Vagina (tissue), 2 donors: Measurements from ENCODE around the gene CRYGB. TPM values are rescaled to one million over a fixed set of nuclear protein-coding genes. Genes with fewer than 3 reads are reported as not detected.

Experiments
- DNase-seq, 2 donors: peaks; one replicate each; pipeline ENCODE4 v3.0.0-alpha.2; 2017; ENCODE audit errors: extremely low spot score in 2 of 2
- H3K27ac ChIP-seq: fragments of 200-600 bp; sonication (generic); one replicate; pipeline ENCODE4 v1.5.1; 2019
- H3K27me3 ChIP-seq: fragments of 200-600 bp; sonication (generic); one replicate; pipeline ENCODE4 v1.5.1; 2019
- H3K36me3 ChIP-seq, 2 donors: fragments of 200-600 bp; sonication (generic); one replicate each; pipeline ENCODE4 v1.5.1; 2017 to 2019
- H3K4me1 ChIP-seq: fragments of 200-600 bp; sonication (generic); one replicate; pipeline ENCODE4 v1.5.1; 2019
- H3K4me3 ChIP-seq, 2 donors: fragments of 200-600 bp; sonication (generic); 1 replicate in 1 of 2; 2 replicates in 1 of 2; pipeline ENCODE4 v1.5.1; 2016 to 2019
- H3K9me3 ChIP-seq: fragments of 200-600 bp; sonication (generic); one replicate; pipeline ENCODE4 v1.5.1; 2019
- POLR2A ChIP-seq, 2 donors: fragments of 450-650 bp; IDR thresholded peaks; one replicate each; pipeline ENCODE4 v1.6.1; 2017; ENCODE audit warnings: antibody characterized with exemption in 2 of 2, mild to moderate bottlenecking in 2 of 2, moderate library complexity in 2 of 2
- POLR2AphosphoS5 ChIP-seq, 2 donors: sonication (generic); formaldehyde crosslinking; IDR thresholded peaks; one replicate each; pipeline ENCODE4 v1.9.0; 2017; ENCODE audit warnings: antibody characterized with exemption in 2 of 2, mild to moderate bottlenecking in 2 of 2, low read depth in 1 of 2; ENCODE audit not compliant: insufficient read depth in 1 of 2
- intact Hi-C: fragments of 100-400 bp; cut with DNase I; formaldehyde crosslinking; loops from one replicate; pipeline ENCODE4 v1.15.1; 2023
- total RNA-seq: library from RNA; depleted of rRNA; stranded (reverse); fragments of >200 nt; gene quantifications from one replicate; pipeline ENCODE4 v1.2.3, GENCODE V29; 2016
- TF ChIP-seq, protein P1 (sequence below), 3 experiments: fragments of 450-650 bp in 2 of 3; fragments of 200-600 bp in 1 of 3; sonication (generic) in 1 of 3; IDR thresholded peaks; one replicate each; pipeline ENCODE4 v1.5.1; 2017 to 2019; ENCODE audit warnings: antibody characterized with exemption in 3 of 3, mild to moderate bottlenecking in 2 of 3, moderate library complexity in 2 of 3

Gene CRYGB
- total RNA-seq, 1 donor from 2014 or later, result not detected

DNA sequence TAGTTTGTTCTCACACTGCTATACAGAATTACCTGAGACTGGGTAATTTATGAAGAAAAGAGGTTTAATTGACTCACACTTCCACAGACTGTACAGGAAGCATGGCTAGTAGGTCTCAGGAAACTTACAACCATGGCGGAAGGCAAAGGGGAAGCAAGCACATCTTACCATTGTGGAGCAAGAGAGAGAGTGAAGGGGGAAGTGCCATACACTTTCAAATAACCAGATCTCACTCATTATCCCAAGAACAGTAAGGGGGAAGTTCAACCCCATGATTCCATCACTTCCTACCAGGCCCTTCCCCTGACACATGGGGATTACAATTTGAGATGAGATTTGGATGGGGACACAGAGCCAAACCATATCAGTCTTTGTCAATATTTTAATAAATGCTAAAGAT is 5.0 kb upstream of the CRYGB start:
- TF ChIP-seq POLR2A (IDR thresholded peaks at IDR 0.05) (no peak), POLR2AphosphoS5 (IDR thresholded peaks at IDR 0.05; ENCODE audit: insufficient read depth in 1 of 2, low read depth in 1 of 2) (no peak)
- TF ChIP-seq, protein P1, sequence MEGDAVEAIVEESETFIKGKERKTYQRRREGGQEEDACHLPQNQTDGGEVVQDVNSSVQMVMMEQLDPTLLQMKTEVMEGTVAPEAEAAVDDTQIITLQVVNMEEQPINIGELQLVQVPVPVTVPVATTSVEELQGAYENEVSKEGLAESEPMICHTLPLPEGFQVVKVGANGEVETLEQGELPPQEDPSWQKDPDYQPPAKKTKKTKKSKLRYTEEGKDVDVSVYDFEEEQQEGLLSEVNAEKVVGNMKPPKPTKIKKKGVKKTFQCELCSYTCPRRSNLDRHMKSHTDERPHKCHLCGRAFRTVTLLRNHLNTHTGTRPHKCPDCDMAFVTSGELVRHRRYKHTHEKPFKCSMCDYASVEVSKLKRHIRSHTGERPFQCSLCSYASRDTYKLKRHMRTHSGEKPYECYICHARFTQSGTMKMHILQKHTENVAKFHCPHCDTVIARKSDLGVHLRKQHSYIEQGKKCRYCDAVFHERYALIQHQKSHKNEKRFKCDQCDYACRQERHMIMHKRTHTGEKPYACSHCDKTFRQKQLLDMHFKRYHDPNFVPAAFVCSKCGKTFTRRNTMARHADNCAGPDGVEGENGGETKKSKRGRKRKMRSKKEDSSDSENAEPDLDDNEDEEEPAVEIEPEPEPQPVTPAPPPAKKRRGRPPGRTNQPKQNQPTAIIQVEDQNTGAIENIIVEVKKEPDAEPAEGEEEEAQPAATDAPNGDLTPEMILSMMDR (IDR thresholded peaks at IDR 0.05), result no peak
- H3K36me3 ChIP-seq, result no peaks in the 10 kb centered on the region
- no peak overlapping the region for H3K27ac ChIP-seq
- H3K4me3 ChIP-seq, result no peak overlapping the region
- H3K9me3 ChIP-seq, result no peaks in the 10 kb centered on the region
- DNase-seq, result no peak
- no peaks in the 10 kb centered on the region for H3K4me1 ChIP-seq
- no peaks in the 10 kb centered on the region for H3K27me3 ChIP-seq
- intact Hi-C loops, result no loop called here

DNA sequence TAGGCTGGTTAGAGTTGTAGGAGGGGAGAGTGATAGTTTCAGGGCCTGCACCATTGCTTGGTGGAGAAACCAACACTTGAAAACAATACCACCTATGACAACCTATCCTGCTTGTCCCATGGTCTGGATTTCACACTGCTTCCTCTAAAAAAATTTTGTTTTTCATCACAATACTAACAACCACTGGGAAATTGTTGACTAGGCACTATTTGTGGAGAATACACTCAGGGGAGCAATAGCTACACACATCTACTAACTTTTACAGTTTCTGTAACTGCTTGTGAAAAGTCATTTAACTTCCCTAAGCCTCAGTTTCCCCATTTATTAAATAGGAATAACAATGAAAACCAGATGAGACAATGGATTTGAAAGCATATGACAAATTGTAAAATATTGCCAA is 4.1 kb upstream of the CRYGB start:
- no peak overlapping the region for H3K4me3 ChIP-seq
- H3K9me3 ChIP-seq, result no peaks in the 10 kb centered on the region
- intact Hi-C loops, result no loop called here
- TF ChIP-seq POLR2AphosphoS5 (IDR thresholded peaks at IDR 0.05; ENCODE audit: insufficient read depth in 1 of 2, low read depth in 1 of 2) (no peak), POLR2A (IDR thresholded peaks at IDR 0.05) (no peak)
- TF ChIP-seq, protein P1 (IDR thresholded peaks at IDR 0.05), result no peak
- no peaks in the 10 kb centered on the region for H3K4me1 ChIP-seq
- no peak for DNase-seq
- no peaks in the 10 kb centered on the region for H3K36me3 ChIP-seq
- H3K27me3 ChIP-seq, result no peaks in the 10 kb centered on the region
- H3K27ac ChIP-seq, result no peak overlapping the region

DNA sequence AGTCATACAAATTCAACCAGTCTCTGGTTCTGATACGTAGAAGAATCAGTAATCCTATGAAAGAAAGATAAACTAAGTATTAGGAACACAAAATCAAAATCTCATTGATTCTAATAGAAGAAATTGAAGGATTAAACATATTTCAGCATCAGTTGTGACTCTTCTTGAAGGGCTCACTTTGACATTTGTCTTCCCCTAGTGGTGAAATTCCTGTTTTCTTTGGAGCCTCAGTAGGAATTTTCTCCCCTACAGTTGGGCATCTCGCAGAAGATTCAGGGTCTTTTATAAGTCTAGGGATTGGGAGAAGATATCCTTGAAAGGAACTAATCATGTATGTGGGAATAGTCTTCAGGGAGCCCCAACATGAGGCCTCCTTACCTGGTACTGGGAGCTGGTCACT is 2.8 kb upstream of the CRYGB start:
- Histone ChIP-seq H3K9me3 (no peaks in the 10 kb centered on the region), H3K4me1 (no peaks in the 10 kb centered on the region), H3K27ac (no peak overlapping the region), H3K27me3 (no peaks in the 10 kb centered on the region), H3K36me3 (no peaks in the 10 kb centered on the region), H3K4me3 (no peak overlapping the region)
- TF ChIP-seq POLR2A (IDR thresholded peaks at IDR 0.05), result no peak
- TF ChIP-seq, protein P1 (IDR thresholded peaks at IDR 0.05), result no peak
- TF ChIP-seq POLR2AphosphoS5 (IDR thresholded peaks at IDR 0.05; ENCODE audit: insufficient read depth in 1 of 2, low read depth in 1 of 2), result no peak
- intact Hi-C loops, result no loop called here
- no peak for DNase-seq

DNA sequence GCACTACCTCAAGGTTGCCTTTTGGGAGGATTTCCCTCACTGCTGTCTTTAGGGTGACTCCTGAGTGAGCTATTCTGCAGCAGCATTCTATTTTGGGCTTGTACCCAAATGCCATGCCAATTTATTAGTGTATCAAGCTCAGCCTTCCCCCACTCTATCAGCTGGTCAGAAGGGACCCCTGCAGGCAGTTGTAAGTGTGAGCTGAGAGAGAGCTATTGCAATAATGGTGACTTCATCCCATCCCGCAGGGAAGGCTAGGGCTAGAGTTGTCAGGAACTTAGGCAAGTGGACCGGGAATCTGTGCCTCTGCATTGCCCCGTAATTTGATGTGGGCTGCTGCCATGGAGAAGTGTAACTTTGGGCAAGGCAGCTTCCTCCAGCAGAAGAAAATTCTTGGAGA is 1.8 kb upstream of the CRYGB start:
- H3K9me3 ChIP-seq, result no peaks in the 10 kb centered on the region
- H3K4me3 ChIP-seq, result no peak overlapping the region
- TF ChIP-seq POLR2A (IDR thresholded peaks at IDR 0.05) (no peak), POLR2AphosphoS5 (IDR thresholded peaks at IDR 0.05; ENCODE audit: insufficient read depth in 1 of 2, low read depth in 1 of 2) (no peak)
- TF ChIP-seq, protein P1 (IDR thresholded peaks at IDR 0.05), result no peak
- H3K27me3 ChIP-seq, result no peaks in the 10 kb centered on the region
- H3K36me3 ChIP-seq, result no peaks in the 10 kb centered on the region
- no peaks in the 10 kb centered on the region for H3K4me1 ChIP-seq
- intact Hi-C loops, result no loop called here
- no peak overlapping the region for H3K27ac ChIP-seq
- no peak for DNase-seq

DNA sequence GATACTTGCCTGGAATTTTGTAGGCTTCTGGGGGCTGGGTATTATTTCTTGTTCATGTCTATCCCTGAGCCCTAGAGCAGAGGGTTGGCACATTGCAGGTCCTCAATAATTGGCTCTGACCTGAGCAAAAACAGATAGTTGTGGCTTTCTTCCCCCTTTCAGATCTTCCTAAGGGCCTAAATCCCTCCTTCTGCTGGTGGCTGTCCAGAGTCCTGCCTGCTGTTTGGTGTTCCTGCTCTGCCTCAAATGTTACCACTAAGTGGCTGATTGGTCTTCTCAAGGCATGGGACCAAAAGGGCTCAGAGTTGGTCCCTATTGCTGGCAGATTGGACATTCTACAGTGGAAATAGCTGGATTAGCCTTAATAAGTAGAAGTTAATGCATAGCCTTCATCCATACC is 1.1 kb upstream of the CRYGB start:
- Histone ChIP-seq H3K27ac (no peak overlapping the region), H3K9me3 (no peaks in the 10 kb centered on the region), H3K4me1 (no peaks in the 10 kb centered on the region), H3K36me3 (no peaks in the 10 kb centered on the region), H3K4me3 (no peak overlapping the region), H3K27me3 (no peaks in the 10 kb centered on the region)
- no peak for TF ChIP-seq POLR2A (IDR thresholded peaks at IDR 0.05)
- TF ChIP-seq, protein P1 (IDR thresholded peaks at IDR 0.05), result no peak
- no peak for TF ChIP-seq POLR2AphosphoS5 (IDR thresholded peaks at IDR 0.05; ENCODE audit: insufficient read depth in 1 of 2, low read depth in 1 of 2)
- intact Hi-C loops, result no loop called here
- no peak for DNase-seq
